HL-60 (cell line): ENCODE data around the gene ZNF440.
"Not testable (repeated sequence)": the region's sequence is repeated elsewhere in the genome, so short reads cannot be mapped to it uniquely, and the experiment has no call there.

ENCODE experiments used
- CTCF ChIP-seq: IDR thresholded peaks from one replicate; pipeline ENCODE4 v1.5.1; 2011; ENCODE audit warnings: low read length, control low read depth, inconsistent platforms; ENCODE audit not compliant: insufficient read depth
- GABPA ChIP-seq: IDR thresholded peaks from 2 replicates; pipeline ENCODE4 v1.6.1; 2012; ENCODE audit warnings: low read depth
- POLR2AphosphoS5 ChIP-seq: IDR thresholded peaks from 2 replicates; pipeline ENCODE4 v1.6.1; 2012; ENCODE audit warnings: low read depth
- TF ChIP-seq, protein P1 (sequence below): IDR thresholded peaks from 2 replicates; pipeline ENCODE4 v1.6.1; 2012; ENCODE audit warnings: low read depth; ENCODE audit not compliant: insufficient replicate concordance

DNA sequence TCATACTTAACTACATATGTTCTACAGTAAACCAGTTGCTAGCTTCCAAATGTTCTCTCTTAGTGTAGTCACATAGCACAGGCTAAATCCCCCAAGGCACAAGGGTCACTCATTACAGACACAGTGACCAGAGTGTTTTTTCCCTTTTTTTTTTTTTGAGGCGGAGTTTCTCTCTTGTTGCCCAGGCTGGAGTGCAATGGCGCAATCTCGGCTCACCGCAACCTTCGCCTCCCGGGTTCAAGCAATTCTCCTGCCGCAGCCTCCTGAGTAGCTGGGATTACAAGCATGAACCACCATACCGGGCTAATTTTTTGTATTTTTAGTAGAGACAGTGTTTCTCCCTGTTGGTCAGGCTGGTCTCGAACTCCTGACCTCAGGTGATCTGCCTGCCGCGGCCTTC is 37.4 kb upstream of the ZNF440 start:
- TF ChIP-seq POLR2AphosphoS5, CTCF, GABPA: not testable (repeated sequence)
- TF ChIP-seq, protein P1, sequence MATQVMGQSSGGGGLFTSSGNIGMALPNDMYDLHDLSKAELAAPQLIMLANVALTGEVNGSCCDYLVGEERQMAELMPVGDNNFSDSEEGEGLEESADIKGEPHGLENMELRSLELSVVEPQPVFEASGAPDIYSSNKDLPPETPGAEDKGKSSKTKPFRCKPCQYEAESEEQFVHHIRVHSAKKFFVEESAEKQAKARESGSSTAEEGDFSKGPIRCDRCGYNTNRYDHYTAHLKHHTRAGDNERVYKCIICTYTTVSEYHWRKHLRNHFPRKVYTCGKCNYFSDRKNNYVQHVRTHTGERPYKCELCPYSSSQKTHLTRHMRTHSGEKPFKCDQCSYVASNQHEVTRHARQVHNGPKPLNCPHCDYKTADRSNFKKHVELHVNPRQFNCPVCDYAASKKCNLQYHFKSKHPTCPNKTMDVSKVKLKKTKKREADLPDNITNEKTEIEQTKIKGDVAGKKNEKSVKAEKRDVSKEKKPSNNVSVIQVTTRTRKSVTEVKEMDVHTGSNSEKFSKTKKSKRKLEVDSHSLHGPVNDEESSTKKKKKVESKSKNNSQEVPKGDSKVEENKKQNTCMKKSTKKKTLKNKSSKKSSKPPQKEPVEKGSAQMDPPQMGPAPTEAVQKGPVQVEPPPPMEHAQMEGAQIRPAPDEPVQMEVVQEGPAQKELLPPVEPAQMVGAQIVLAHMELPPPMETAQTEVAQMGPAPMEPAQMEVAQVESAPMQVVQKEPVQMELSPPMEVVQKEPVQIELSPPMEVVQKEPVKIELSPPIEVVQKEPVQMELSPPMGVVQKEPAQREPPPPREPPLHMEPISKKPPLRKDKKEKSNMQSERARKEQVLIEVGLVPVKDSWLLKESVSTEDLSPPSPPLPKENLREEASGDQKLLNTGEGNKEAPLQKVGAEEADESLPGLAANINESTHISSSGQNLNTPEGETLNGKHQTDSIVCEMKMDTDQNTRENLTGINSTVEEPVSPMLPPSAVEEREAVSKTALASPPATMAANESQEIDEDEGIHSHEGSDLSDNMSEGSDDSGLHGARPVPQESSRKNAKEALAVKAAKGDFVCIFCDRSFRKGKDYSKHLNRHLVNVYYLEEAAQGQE = not testable (repeated sequence)
